ENCODE data around the gene GPATCH8. TPM values are rescaled to one million over a fixed set of nuclear protein-coding genes. Genes with fewer than 3 reads are reported as not detected.

Gene GPATCH8
- total RNA-seq, 1 experiment from 2014 or later = 33.8 TPM

GRCh38 chr17:44548376-44549230 lies 45.4 kb upstream of the GPATCH8 start:
- Histone ChIP-seq H3K9me3 (ENCODE audit: low read depth, low read length, poor library complexity, severe bottlenecking) (no peaks in the 10 kb centered on the region), H3K27ac (ENCODE audit: low read depth, low read length, poor library complexity, severe bottlenecking) (no peak overlapping the region), H3K27me3 (replicated peaks; ENCODE audit: insufficient read depth, low read depth, low read length, poor library complexity) (no peaks in the 10 kb centered on the region), H3K4me3 (ENCODE audit: low read depth, low read length, poor library complexity, severe bottlenecking) (no peak overlapping the region), H3K36me3 (ENCODE audit: insufficient read depth, low read length, poor library complexity, severe bottlenecking) (no peaks in the 10 kb centered on the region), H3K4me1 (ENCODE audit: insufficient read depth, low read length, poor library complexity, severe bottlenecking) (peaks cover 25% of the 10 kb centered on the region)
- DNase-seq (ENCODE audit: low spot score) = no peak
- ChIA-PET POLR2A (ENCODE audit: low non-redundant PET) (no interaction called here), CTCF (no interaction called here)
- no TSS peak for BruUV-seq (replicated peaks)
- TF ChIP-seq EZH2 (IDR thresholded peaks at IDR 0.05; ENCODE audit: borderline replicate concordance, low read depth, low read length, poor library complexity, severe bottlenecking) (no peak), CTCF (conservative IDR thresholded peaks at IDR 0.05; ENCODE audit: low read depth, low read length) (no peak)
- intact Hi-C loops (cut with micrococcal nuclease; ENCODE audit: unreplicated experiment) = no loop called here

GRCh38 chr17:44547625-44548267 lies 44.5 kb upstream of the GPATCH8 start:
- Histone ChIP-seq H3K4me3 (ENCODE audit: low read depth, low read length, poor library complexity, severe bottlenecking) (no peak overlapping the region), H3K27me3 (replicated peaks; ENCODE audit: insufficient read depth, low read depth, low read length, poor library complexity) (no peaks in the 10 kb centered on the region), H3K9me3 (ENCODE audit: low read depth, low read length, poor library complexity, severe bottlenecking) (no peaks in the 10 kb centered on the region), H3K27ac (ENCODE audit: low read depth, low read length, poor library complexity, severe bottlenecking) (no peak overlapping the region), H3K36me3 (ENCODE audit: insufficient read depth, low read length, poor library complexity, severe bottlenecking) (no peaks in the 10 kb centered on the region), H3K4me1 (ENCODE audit: insufficient read depth, low read length, poor library complexity, severe bottlenecking) (peaks cover 33% of the 10 kb centered on the region)
- intact Hi-C loops (cut with micrococcal nuclease; ENCODE audit: unreplicated experiment) = no loop called here
- DNase-seq (ENCODE audit: low spot score) = no peak
- ChIA-PET POLR2A (ENCODE audit: low non-redundant PET) (interaction anchor here (0.5 to 0.6 kb wide), 3 partner anchors 9 to 29 kb away, joined by 3 to 9 read pairs (median 5); partner anchors contain the start of gene FZD2), CTCF (no interaction called here)
- no TSS peak for BruUV-seq (replicated peaks)
- TF ChIP-seq CTCF (conservative IDR thresholded peaks at IDR 0.05; ENCODE audit: low read depth, low read length) (no peak), EZH2 (IDR thresholded peaks at IDR 0.05; ENCODE audit: borderline replicate concordance, low read depth, low read length, poor library complexity, severe bottlenecking) (no peak)

GRCh38 chr17:44546671-44547606 lies 43.7 kb upstream of the GPATCH8 start:
- Histone ChIP-seq H3K36me3 (ENCODE audit: insufficient read depth, low read length, poor library complexity, severe bottlenecking) (no peaks in the 10 kb centered on the region), H3K9me3 (ENCODE audit: low read depth, low read length, poor library complexity, severe bottlenecking) (no peaks in the 10 kb centered on the region), H3K4me1 (ENCODE audit: insufficient read depth, low read length, poor library complexity, severe bottlenecking) (peaks cover 41% of the 10 kb centered on the region), H3K27ac (ENCODE audit: low read depth, low read length, poor library complexity, severe bottlenecking) (no peak overlapping the region), H3K4me3 (ENCODE audit: low read depth, low read length, poor library complexity, severe bottlenecking) (no peak overlapping the region), H3K27me3 (replicated peaks; ENCODE audit: insufficient read depth, low read depth, low read length, poor library complexity) (no peaks in the 10 kb centered on the region)
- intact Hi-C loops (cut with micrococcal nuclease; ENCODE audit: unreplicated experiment) = no loop called here
- DNase-seq (ENCODE audit: low spot score) = no peak
- BruUV-seq (replicated peaks) = no TSS peak
- CTCF ChIA-PET = interaction anchor here (0.6 kb wide), 1 partner anchor 1733 kb away, joined by 4 read pairs; no protein-coding TSS in a partner anchor
- POLR2A ChIA-PET (ENCODE audit: low non-redundant PET) = no interaction called here
- TF ChIP-seq EZH2 (IDR thresholded peaks at IDR 0.05; ENCODE audit: borderline replicate concordance, low read depth, low read length, poor library complexity, severe bottlenecking) = no peak
- no peak for TF ChIP-seq CTCF (conservative IDR thresholded peaks at IDR 0.05; ENCODE audit: low read depth, low read length)
